ENCODE results near the gene POTEC.
"Not testable (repeated sequence)": the region's sequence is repeated elsewhere in the genome, so short reads cannot be mapped to it uniquely, and the experiment has no call there.

The POTEC gene

DNA sequence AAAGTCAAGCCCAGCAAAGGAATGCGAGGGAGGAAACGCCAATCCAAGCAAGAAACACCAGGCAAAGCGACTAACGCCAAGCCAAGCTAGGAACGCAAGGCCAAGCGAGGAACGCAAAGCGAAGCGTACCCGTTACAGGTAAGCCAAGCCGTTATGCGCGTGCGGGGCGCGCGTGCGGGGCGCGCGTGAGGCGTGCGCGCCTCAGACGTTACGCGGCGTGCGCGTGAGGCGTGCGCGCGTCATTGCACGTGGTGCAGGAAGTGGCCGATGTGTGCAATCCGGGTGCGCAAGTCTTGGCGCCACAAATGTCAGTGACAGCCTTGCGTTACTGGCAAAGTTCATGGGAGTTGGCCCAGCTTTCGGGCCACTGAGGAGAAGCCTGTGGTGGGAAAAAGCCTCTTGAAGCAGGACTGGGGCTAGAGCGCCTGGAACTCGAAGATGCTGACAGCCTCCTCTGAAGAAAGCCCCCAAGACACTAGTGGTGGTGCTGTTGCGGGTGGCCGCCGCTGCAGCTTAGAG lies at the start of gene POTEC:
Gene POTEC (minus strand): TSS at position 155 of the 519 bp plus-strand sequence. CDS start 454 bp downstream, outside the sequence.
- not testable (repeated sequence) for DNase-seq

DNA sequence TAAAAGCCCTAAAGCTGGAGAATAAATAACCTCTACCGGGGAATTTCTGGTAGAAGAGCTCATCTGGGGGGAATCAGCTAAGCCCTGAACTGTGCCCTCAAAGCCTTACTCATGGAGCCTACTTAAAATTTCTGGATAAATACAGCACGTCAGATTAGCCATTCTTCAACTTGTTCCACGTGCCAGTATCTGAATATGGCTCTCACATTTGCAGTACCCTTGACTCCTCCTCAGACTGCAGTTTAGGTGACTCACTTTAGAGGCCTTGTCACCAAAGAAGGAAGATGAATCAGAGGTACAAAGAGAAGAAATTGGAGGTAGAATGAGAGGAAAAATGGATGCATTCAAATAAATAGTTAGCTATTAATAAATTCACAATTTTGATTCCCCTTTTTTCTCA lies 34.6 kb upstream of the POTEC start:
- DNase-seq, result no peak

DNA sequence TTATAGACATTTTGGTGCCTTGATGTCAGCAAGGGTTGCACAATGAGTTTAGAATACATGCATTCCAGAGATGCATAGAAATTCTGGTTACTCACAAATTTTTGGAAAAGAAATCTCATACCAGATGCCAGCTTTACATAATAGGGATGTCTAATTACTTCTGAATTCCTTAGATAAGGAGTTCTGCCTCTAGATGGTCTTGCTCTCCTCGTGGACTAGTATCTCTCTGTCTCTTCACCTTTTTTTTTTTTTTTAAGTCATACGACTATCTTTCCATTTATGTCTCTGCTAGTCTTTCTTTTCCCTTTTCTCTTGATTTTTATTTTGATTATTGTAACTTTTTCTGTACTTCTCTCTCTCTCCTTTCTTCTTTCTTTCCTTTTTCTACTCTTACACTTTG lies 16.1 kb upstream of the POTEC start:
- DNase-seq, result not testable (repeated sequence)

- not testable (repeated sequence) for DNase-seq
Measured at GRCh38 chr18:14531659-14532058, 11.7 kb downstream of the POTEC start.

- peak; percentile 25 for DNase-seq
Measured at GRCh38 chr18:14510707-14511106, 32.7 kb downstream of the POTEC start.

DNA sequence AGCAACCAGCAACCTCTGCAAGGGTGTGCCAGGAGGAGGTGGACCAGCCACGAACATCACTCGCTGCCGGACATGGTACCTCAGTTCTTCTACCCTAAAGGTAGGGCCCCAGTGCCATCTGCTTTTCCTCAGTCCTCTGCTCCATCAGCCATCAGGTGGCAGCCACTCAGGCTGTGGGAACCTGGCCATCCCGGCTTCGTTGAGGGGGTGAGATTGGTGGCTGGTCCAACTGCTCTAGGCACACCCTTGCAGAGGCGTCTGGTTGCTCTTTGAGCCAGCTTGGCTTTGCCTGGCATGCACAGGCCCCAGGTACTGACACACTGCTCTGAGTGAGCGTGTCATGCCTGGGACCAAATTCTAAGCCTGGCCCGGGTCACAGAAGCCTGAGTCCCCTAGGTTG lies 39.7 kb downstream of the POTEC start:
- not testable (repeated sequence) for DNase-seq

GRCh38 chr18:14501894-14502293 lies 41.5 kb downstream of the POTEC start:
- DNase-seq, result not testable (repeated sequence)

DNA sequence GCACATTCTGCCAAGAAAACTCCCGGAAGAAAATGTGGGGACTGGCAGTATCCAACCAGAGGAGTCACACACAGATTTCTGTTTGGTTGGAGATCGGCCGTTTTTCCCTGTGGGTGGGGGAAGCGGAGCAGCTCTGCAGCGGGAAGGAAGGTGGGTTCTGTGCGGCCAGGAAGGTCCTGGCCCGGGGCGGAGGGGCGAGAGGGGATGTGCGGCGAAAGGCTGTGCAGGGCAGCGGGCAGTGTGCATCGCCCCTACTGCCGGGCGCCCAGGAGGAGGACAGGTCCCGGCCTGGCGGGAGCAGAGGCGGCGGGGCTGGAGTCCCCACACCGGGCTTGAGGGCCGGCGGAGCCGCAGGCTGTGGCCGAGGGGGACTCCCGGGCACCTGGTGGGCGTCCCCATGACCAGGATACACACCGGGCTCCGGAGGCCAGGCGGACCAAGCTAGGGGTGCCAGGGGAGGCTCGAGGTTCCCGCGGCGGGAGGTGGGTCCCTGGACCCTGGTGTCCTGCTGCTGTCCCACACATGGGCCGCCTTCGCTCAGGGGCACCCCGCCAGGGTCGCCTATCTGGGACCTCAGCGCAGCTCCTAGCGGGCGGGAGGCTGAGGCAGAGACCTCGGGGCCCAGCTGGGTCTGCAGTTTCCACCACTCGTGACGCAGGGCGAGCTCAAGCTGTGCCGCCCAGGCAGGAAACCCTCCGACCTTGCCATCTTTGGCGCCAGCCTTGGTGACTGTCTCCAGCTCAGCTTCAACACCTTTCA lies 54.0 kb downstream of the POTEC start:
- not testable (repeated sequence) for DNase-seq

- DNase-seq, result not testable (repeated sequence)
Measured at GRCh38 chr18:14488789-14489188, 54.6 kb downstream of the POTEC start.

DNA sequence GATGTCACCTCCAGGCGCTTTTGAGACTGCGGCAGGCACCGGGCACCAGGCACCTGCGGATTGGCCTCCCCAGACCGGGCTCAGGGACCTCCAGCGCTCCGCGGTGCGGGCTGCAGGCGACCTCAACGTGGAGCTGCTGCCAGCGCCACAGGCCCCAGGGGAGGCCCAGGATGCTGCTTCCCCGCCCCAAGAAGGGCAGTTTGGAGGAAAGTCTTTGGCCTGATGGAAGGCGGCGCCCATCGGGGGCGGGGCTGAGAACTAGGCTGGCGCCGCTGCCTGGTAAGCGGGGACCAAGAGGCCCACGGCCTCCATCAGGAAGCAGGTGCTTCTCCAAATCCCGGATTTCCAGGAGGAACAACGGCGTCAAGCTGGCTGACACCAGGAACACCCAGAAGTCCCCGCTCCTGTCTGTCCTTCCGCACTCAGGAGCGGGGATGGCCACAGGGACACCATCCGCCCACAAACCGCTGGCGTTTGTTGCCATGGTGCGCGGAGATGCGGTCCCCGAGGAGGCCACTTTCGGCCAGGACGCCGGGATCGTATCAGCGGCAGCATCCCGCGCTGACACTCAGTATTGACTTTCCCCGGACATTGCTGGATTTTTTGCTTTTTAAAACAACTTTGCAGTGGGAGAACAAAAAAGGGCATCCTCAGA lies 56.3 kb downstream of the POTEC start:
- DNase-seq, result not testable (repeated sequence)

- DNase-seq, result not testable (repeated sequence)
Measured at GRCh38 chr18:14479076-14479475, 64.3 kb downstream of the POTEC start.

DNA sequence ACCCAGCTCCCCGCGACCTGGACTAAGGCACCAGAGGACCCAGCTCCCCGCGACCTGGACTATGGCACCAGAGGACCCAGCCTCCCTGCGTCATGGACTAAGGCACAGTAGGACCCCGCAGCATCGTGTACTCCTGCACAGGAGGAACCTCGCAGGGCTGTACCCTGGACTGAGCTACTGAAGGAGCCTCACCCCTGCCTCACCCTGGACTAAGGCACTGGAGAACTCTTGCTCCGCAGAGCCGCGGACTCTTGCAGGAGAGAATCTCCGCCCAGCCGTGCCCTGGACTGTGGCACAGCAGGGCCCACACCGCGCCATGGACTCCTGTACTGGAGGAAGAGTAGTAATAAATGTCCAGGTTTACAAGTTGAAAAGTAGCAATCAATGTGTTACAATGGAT lies 67.9 kb downstream of the POTEC start:
- not testable (repeated sequence) for DNase-seq

DNA sequence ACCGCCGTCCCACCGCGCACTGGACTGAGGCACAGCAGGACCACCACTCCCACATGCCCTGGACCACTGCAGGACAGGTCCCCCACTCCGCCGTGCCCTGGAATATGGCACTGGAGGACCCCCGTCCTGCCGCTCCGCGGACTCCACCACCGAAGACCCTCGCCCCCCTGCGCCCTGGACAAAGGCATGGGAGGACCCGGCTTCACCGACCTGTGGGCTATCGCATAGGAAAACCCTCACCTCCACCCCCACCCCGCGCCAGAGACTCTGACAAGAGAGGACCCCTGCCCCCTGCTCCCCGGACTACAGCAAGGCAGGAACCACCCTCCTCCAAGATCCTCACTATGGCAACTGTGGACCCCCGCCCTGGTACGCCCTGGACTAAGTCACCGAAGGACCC lies 68.6 kb downstream of the POTEC start:
- DNase-seq, result not testable (repeated sequence)

DNA sequence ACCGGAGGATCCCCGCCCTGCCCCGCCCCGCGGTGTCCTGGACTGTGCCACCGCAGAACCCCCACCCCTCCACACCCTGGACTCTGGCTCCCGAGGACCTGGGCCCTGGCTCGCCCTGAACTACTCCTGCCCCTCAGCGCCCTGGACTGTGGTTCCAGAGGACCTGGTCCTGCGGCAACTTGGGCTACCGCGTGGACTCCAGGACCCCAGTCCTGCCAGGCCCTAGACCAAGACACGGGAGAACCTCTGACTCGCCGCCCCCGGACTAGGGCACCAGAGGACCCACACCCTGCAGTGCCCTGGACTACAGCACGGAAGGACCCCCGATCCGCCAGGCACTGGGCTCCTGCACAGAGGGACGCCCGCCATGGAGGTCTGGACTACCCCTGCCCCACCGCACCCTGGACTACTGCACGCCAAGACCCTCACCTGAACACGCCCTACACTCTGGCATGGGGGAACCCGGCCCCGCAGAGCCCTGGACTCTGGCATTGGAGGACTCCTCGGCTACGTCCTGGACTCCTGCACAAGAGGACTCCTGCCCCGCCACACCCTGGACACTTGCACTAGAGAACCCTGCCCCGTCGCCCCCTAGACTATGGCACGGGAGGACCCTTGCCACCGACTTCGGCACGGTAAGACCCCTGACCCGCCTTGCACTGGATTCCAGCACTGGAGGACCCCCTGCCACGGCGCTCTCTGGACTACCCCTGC lies 69.2 kb downstream of the POTEC start:
- DNase-seq, result not testable (repeated sequence)

DNA sequence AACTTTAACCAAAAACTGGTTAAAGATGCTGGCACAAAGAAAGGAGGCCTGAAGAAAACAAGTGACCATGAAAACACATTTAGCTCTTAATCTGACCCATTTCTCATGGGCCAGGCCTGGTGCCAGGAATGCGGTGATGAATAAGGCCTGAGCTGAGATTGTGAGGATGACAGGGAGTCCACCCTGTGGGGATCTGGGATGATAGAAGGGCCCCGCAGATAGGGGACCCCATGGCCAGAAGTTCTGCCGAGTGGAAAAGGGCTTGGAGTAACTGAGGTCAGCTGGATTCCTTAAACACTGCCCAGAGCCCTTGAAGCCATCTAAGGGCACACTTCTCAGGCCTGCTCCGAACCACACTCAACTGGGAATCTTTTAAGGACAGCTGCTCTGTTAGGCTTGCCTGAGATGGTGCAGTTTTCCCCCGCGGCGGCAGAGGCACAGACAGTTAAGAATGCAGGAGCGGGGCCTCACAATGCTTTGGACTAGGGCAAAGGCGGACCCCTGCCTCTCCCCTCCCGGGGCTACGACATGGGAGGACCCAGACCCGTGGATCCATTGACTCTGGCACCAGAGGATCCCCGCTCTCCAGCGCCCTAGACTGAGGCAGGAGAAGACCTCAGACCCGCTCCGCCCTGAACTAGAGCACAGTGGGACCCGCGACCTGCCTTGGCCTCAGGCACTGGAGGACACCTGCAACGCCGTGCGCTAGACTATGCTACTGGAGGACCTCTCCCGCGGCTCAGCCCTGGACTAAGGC lies 70.0 kb downstream of the POTEC start:
- DNase-seq, result not testable (repeated sequence)

- not testable (repeated sequence) for DNase-seq
Measured at GRCh38 chr18:14471286-14471685, 72.1 kb downstream of the POTEC start.

GRCh38 chr18:14470446-14470845 lies 73.0 kb downstream of the POTEC start:
- not testable (repeated sequence) for DNase-seq

GRCh38 chr18:14470046-14470445 lies 73.4 kb downstream of the POTEC start:
- DNase-seq, result not testable (repeated sequence)

DNA sequence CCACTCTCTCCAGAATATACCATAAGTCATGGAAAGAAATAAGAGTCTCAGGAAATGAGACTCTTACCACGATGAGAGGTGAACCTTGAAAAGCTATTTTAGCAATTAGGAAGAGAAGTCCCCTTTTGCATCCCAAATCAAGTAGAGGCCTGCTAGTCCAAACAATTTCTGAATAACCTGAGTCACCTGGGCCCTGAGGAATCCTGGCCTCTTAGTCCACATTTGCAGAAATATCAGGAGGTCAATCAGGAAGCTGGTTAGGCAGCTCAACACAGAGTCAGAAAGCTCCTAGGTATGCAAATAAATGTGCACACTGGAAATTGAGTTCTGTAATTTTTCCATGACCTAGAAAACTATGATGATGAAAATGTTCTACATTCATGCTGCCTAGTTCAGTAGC lies 77.4 kb downstream of the POTEC start:
- not testable (repeated sequence) for DNase-seq
